GM18526 (cell line): ENCODE data around the gene AKAP13.

ENCODE experiments used
- POLR2A ChIP-seq: IDR thresholded peaks from 3 replicates; pipeline ENCODE4 v1.6.1; 2011; ENCODE audit not compliant: insufficient read length; ENCODE audit errors: extremely low read depth

Gene AKAP13

DNA sequence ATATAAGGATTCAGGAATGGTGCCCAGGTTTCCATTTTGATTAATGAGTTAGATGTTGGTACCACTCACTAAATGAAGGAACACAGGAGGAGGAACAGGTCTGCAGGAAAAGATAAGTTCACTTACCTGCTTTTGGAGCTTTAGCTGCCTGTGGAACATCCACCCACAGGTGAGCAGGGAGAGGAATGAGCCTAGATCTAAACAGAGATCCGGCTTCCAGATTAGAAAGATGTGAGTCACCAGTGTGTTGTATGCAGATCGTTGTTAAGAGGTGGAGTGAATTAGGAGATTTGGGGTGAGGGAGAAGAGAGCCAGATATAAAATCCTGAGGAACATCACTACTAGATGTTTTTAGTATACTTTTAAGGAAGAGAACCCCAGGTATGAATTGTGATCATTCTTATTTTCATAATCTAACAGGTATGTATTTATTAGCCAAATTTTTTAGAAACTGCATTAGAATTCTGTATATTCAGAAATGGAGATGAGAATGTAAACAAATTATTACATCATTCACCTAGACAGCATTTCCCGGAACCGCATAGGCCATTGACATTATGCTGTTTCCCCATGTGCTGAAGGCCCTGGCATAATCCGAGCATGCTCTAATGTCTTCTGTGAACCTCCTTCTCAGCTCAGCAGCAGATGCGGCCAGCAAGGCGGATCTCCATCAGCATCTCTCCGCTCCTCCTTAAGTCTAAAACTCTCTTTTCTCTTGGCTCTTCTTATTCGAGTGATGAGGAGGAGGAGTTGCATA, 296.1 kb downstream of the AKAP13 start:
- TF ChIP-seq POLR2A: no peak

DNA sequence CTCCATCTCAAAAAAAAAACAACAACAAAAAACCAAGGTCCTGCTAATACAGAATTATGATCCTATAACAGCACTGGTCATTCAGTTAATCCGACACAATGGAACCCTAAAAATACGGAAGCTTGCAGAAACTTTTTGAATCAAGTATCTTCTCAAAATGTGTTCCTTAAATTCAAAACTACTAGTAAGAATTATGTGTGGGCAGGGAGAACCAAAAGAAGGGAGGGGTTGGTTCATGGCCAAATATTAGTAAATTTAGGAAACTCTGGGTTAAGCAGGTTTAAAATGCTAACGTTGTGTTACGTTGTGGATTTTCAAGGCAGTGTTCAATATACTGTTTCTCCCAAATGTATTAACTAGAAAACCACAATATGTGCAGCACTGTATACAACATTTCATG, 298.8 kb downstream of the AKAP13 start:
- no peak for TF ChIP-seq POLR2A

DNA sequence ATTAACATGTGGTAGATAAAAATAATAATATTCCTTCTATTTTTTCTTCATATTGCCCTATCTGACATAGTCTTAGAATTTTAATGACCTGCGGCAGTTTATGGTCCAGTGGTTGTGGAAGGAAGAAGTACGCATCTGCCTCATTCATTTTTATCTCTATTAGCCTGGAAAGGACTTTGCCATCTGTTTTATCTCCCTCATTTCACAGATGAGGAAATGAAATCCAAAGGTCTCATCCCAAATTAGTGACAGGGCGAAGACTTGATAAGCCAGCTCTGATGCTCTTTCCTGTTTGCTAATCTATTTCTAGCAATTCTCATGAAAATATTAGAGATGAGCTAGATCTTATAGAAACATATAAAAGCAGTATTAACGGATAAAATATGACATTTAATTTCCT, 301.0 kb downstream of the AKAP13 start:
- TF ChIP-seq POLR2A: no peak

DNA sequence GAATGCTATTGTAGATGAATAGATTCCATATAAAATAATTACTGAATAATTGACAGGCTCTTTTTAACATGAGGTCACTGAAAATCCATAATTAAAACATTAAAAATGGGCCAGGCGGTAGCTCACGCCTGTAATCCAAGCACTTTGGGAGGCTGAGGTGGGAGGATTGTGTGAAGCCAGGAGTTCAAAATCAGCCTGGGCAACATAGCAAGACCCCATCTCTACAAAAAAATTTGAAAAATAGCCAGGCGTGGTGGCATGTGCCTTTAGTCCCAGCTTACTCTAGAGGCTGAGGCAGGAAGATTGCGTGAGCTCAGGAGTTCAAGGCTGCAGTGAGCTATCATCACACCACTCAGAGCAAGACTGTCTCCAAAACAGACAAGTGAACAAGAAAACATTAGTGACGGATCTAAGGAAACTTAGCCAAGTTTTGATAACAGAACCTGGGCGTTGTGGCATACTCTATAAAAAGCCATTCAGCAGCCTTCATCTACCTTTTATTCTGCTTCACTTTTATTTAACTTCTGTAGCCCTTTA, 303.8 kb downstream of the AKAP13 start:
- no peak for TF ChIP-seq POLR2A

DNA sequence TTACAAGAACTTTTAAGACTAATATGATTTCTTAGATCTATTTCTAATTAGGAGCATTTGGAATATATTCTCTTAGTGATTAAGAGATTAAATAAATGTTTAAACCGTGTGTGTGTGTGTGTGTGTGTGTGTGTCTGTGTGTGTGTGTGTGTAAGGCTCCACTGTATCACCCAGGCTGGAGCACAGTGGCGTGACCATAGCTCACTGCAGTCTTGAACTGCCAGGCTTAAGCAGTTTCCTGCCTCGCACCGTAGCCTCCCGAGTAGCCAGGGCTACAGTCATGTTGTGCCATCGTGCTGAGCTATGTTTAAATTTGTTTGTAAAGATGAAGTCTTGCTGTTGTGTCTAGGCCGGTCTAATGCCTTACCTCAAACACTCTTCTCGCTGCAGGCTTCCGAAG, 305.0 kb downstream of the AKAP13 start:
- no peak for TF ChIP-seq POLR2A

DNA sequence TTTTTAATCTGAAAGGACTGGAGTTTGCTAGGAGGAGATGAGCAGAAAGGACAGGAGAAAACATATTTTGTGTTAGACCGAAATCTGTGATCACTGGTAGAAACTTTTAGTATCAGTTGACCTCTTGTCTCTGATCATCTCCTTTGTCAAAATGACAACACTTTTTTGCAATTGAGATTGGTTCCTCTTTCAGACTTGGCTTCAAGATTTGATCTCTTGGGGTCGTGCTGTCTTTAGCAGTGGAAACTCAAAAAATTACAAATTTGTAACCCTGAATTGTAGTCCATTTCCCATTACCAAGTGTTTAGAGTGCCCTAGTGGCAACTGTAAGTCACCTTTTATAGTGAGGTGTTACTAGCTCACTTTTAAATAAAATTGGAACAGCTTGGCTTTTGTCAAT, 306.9 kb downstream of the AKAP13 start:
- no peak for TF ChIP-seq POLR2A

DNA sequence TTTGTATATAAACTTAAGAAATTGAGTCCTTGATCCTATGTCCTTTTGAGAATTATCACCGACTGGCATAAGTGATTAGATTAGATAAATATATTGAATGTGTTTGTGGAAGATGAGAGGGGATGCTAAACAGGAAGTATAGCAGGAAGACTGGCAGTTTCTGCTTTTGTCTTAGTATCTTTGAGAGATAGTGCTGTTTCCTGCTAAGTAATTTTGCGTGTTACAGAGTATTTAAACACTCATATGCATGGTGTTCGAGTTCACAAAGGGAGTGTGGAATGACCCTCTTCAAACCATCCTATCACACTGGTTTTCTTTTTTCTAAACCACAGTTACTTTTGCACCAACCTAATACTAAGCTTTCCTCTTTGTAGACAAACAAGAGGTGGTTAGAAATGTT, 308.3 kb downstream of the AKAP13 start:
- no peak for TF ChIP-seq POLR2A

DNA sequence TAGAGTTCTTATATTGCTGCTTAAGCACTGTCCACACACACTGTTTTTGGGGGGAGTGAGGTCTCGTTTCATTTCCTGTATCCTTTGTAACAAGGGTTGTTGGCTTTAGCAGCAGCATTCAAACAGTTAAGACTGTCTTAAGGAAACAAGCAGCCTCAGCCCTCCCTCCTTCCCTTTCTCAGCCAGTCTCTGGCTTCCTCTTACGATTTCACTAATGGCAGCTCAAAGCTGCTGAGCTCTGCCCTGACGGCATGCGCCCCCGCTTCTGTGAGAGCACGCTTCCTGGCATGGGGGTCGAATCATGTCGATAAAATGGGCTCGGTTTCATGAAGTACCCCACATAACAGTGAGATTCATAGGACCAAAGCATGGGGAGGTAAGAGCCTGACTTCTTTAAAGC, 309.3 kb downstream of the AKAP13 start:
- TF ChIP-seq POLR2A: peak; percentile 80

DNA sequence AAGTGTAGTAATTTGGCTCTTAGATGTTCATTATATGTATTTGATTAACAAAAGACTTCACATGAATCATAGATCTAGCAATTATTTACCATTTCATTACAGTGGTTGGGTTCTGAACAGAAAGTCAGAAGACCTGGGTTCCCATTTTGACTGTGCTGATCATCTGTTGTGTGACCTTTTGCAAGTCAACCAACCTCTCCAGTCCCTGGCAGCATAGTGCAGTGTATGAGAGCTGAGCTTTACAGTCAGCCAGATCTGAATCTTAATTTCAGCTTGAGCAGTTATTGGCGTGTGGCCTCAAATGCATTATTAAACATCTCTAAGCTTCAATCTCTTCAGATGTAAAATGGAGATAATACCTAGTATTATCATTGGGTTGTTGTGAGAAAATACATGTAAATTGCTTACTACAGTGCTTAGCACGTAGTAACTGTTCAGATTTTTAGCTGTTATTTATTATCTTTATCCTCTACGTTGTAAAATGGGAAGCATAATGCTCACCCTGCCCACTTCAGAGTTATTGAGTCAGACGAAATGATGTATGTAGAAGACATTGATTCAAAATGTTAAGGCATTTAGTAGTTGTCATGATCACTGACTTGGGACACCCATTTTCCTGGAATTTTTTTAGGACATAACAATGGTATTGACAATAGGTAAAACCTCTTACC, 310.3 kb downstream of the AKAP13 start:
- peak; percentile 34 for TF ChIP-seq POLR2A

DNA sequence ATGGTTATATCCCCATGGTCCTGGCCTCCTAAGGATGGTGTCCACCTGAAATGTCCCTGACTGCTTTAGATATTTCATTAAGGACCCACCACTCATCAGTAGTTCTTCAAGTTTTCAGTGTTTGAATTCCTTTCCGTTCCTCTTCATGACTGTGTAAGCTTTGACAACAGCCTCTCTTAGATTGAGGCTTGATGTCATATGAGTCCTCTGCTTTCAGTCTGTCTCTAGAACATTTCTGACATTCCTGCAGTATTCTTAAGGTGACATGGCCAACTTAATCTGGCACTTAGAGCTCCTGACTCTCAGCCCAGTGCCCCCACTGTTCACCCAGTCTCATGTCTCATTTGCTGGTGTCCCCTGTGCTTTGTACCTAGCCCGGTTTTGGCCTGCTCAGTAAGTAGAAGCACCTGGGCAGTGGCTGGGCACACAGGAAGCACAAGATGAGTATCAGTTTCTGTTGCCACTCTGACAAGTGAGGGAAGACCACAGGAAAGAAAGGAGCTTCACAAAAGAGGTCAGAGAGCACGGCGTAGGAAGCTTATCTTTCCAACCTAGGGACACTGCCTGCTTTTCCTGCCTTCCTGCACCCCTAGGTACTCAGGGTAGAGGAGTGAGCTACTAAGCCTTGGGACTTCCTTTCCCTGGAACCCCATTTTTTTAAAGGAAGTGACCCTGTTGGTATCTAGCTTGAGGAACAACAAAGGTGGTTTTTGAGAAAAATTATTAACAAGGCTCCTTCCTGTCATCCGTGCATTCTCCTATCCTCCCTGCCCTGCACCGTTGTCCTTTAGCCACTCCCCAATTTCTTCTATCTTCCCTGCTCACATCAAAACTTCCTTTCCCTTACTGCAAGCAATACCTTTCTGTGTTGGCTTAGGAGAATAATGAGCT, 311.2 kb downstream of the AKAP13 start:
- TF ChIP-seq POLR2A: peak; percentile 40

DNA sequence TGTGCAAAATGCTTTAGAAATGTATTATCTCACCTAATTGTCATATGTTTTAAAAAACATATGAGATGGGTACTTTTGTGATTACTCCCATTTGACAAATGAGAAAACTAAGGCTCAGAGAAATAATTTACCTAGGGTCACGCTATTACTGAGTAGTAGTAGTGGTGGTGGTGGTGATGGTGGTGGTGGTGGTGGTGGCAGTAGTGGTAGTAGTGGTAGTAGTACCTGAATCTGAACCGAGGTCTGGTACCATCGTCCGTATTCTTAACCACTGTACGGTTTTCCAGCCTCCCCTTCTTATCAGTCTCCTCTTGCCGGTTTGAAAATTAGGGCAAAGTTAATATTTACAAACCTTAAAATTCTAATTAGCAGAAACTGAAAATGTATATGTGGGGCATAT, 311.9 kb downstream of the AKAP13 start:
- TF ChIP-seq POLR2A: no peak

DNA sequence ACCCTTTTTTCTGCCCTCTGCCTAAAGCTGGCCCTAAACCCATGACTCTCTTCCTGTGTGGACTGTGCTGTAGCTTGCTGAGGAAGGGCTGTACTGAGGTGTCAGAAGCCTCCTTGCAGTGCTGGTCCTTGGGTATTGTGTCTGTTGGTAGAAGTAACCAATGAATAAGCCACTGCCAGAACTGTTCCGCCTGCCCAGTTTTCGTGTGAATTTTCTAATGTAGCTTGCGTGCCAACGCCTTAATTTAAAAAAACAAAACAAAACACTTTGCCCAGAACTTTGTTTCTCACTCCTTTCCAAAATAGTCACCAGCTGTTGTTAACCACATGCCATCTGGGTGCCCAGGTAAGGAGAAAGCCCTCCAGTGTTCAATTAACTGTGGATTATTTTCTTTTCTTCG, 312.5 kb downstream of the AKAP13 start:
- peak; percentile 62 for TF ChIP-seq POLR2A

DNA sequence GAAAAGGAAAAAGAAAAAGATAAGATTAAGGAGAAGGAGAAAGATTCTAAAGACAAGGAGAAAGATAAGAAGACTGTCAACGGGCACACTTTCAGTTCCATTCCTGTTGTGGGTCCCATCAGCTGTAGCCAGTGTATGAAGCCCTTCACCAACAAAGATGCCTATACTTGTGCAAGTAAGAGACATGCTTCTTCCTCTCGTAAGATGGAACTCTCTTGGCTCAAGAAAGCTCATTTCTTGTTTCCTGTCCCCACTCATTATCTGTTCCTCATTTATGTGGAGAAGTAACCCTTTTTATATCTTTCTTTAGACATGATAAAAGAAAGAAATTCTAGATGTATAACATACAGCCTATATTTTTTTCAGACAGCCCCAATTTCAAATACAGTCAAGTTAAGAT, 312.9 kb downstream of the AKAP13 start:
- TF ChIP-seq POLR2A: no peak

DNA sequence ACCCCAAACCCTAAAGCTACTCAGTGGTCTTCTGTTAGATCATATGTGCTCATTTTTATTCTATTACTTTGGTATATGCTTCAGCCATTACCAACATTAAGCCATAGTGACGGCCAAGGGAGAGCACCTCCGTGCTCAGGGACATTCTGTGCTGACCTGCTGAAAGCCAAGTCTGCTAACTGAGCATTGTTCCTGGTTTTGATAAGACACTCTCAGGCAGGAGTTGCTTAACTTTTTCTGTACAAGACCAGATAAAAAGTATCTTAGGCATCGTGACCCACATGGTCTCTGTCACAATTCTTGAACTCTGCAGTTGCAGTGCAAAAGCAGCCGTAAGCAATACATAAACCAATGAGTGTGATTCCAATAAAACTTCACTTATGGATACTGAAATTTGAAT, 313.7 kb downstream of the AKAP13 start:
- no peak for TF ChIP-seq POLR2A

DNA sequence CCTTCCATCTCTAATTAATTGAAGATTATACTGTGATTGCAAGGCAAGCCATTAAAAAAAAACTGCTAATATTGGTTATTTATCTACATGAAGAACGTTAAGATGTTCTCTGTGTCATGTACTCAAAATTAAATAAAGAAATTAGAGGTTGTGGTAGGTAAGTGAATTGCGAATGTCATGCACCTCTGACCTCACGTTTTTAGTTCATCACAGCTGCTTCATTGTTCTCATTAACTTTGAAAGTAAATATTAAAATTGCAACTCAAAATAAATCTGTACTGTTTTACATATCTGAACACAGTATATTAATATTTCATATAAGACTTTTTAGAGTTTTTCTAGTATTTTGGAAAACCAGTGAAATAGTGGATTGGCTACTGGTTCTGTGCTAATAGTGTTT, 320.4 kb downstream of the AKAP13 start:
- TF ChIP-seq POLR2A: no peak
